Measurements from ENCODE around the gene MBD5.
"Not testable (repeated sequence)": the region's sequence is repeated elsewhere in the genome, so short reads cannot be mapped to it uniquely, and the experiment has no call there.

The MBD5 gene

DNA sequence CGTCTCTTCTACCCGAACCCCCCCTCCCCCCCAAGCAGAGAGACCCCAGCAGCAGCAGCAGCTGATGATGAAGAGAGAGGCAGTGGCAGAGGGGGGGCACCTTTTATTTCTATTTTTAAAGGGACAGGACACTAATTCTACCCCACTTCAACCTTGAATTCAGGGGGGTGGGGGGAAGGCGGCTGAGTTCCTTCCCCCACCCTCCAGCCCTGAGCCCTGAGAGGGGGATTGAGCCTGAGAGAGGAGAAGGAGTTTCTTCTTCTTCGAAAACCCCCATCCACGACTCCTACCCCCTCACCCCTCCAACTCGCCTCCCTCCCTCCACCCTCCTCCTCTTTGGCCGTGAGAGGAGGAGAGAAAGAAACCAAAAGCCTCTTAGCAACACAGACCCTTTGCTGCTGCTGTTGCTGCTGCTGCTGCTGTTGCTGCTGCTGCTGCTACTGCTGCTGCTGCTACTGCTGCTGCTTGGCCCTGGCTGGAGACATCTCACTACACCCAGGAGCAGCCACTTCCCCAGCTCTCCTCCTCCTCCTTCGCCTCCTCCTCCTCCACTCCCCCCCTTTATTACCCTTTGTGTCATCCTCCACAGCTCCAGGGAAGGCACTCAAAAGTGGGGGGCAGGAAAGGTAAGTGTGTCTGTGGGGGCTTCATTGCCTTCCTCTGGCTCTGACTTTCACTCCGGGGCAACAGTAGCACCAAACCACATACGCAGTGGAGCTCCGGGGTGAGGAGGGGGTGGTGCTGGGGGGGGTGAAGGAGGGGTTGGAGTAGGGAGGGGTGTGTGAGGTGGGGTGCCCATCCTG, at the start of gene MBD5:
Gene MBD5 (plus strand): TSS at position 33 of the 803 bp plus-strand sequence.
- DNase-seq = peak; percentile 79

DNA sequence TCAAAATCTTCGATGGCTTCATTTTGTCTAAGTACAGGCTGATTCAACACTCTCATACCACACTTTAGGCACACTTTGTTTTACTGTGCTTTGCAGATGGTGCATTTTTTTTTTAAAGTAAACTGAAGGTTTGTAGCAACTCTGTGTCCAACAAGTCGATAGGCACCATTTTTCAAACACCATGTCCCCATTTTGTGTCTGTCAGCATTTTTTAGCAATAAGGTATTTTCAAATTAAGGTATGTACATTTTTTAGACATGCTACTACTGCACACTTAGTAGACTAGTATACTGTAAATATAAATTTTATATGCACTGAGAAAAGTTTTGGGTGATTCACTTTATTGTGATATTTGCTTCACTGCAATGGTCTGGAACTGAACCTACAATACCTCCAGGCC, 44.8 kb upstream of the MBD5 start:
- no peak for DNase-seq

DNA sequence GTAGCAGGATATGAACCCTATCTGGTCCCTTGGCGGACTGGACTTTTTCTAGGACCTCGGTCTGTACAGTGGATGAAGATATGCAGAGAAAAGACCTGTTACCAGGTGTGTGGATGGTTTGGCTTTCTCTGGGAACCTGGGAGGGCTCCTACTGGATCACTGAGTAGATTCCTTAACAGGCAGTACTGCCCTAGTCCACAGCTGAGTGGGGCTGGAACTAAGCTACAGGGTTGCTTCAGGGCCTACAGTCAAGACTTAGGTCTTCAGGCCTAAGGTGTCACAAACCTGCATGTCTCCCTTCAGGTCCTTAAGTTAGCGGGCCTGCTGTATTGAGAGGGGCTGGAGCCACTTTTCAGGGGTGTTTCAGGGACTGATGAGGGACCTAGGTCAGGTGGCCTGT, 43.2 kb upstream of the MBD5 start:
- DNase-seq = no peak

DNA sequence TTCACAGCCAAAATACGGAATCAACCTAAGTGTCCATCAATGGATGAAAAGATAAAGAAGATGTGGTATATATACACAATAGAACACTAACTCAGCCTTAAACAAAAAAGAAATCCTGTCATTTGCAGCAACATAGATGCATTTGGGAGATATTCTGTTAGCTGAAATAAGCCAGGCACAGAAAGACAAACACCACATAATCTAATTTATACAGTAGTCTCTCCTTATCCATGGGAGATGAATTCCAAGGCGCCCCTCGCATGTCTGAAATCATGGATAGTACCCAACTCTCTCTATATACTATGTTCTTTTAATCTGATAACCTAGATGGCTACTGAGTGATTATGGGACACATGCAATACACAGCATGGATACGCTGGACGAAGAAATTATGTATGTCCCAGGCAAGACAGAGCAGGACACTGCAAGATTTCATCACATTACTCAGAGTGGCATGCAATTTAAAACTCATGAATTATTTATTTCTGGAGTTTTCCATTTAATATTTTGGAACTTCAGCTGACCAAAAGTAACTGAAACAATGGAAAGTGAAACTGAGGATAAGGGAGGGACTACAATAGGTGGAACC, 39.9 kb upstream of the MBD5 start:
- DNase-seq = no peak

DNA sequence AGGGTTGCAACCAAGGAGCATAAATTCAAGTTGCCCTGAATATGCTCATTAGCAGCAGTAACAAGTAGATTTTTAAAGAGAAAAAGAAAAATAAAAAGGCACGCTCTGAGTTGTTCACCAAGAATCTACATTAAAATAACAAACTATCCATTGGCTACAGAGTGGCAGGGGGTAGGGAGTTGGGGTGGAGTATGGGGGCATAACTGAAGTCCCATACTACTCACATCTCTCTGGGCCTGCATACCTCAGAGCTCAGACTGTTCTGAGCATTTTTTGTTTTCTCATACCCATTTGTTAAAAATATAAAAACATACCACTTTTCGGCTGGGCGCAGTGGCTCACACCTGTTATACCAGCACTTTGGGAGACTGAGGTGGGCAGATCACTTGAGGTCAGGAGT, 31.8 kb upstream of the MBD5 start:
- no peak for DNase-seq

DNA sequence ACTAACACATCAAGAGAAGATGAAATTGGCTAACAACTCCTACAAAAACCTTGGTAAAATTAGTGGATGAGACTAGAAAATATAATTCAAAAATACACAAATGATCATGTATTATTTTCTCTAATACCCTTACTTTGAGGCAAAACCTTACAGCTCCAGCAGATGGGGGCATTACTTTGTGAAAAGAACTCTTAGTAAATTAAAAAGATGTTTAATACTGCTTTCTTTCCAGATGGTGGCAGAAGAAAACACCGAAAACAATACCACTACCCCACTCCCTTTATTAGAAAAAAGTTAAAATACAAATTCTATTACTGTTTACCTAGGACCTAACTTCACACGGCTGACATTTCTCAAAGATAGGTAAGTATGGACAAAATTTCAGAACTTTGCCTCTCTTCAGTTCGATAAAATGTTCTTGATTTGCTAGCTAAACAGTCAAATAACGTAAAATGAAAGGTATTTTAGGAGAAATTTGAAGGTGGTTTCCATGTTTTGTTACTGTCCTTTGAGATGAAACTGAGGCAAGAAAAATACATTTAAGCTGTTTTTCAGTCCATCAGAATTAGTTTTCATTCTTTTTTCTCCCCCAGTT, 31.0 kb upstream of the MBD5 start:
- no peak for DNase-seq

DNA sequence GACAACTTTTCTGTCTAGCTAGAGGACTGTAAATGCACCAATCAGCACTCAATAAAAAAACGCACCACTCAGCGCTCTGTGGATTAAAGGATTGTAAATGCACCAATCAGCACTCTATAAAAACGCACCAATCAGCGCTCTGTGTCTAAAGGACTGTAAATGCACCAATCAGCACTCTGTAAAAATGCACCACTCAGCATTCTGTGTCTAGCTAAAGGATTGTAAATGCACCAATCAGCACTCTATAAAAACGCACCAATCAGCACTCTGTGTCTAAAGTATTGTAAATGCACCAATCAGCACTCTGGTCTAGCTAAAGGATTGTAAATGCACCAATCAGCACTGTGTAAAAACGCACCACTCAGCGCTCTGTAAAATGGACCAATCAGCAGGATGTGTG, 25.9 kb upstream of the MBD5 start:
- not testable (repeated sequence) for DNase-seq

DNA sequence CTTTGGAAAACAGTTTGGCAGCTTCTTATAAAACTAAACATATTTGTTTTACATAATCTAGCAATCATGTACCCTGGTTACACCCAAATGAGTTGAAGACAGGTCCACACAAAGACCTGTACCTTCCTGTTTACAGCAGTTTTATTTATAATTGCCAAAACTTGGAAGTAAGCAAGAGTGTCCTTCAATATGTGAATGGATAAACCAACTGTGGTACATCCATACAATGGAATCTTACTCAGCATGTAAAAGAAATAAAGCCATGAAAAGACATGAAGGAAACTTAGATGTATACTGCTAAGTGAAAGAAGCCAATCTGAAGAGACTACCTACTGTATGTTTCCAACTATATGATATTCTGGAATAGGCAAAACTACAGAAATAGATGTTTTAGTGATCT, 24.1 kb upstream of the MBD5 start:
- DNase-seq = no peak

DNA sequence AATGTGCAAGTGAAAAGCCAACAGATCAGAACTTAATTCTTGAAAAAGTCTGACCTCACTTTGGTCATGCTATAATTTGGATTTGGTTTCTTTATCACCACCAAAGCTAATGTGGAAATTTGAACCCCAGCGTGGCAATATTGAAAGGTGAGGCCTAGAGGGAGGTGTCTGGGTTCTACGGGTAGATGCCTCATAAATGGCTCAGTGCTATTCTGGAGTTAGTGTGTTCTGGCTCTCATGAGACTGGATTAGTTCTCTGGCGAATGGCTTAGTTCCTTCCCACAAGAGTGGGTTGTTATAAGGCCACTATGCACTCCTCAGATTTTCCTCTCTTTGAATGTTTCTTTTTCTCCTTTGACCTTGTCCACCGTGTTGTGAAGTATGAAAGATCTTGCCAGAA, 22.7 kb upstream of the MBD5 start:
- no peak for DNase-seq

DNA sequence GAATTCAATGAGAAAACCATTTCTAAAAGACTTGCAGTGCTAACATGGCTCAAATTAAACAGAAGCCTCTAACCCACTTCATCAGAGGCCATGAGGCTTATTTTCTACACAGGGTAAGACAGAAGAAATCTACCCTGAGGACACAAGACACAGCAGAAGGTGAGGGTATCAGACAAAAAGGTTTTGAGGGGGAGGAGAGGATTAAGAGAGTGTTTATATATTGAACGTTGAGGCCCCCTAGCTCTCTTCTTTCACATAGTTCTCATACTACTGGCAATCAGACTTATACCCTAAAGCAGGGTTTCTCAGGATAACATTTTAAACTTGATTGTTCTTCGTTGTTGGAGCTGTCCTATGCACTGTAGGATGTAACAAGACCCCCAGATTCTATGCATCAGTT, 21.8 kb upstream of the MBD5 start:
- DNase-seq = no peak

DNA sequence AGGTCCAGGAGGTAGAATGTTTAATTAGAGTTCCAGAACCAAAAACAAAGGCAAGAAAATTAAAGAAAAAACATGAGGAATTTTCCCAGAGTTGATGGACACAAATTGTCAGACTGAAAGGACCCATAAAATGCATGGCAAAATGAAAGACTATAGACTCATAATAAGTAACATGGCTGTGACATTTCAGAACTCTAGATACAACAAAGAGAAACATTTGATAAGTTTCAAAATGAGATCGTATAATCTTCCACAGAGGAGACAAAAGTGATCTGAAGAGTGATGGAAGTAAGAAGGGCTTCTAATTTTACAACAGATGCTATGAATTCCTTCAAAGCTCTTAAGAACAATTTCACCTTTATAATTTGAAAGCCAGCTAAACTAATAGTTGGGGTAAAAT, 20.8 kb upstream of the MBD5 start:
- DNase-seq = no peak

DNA sequence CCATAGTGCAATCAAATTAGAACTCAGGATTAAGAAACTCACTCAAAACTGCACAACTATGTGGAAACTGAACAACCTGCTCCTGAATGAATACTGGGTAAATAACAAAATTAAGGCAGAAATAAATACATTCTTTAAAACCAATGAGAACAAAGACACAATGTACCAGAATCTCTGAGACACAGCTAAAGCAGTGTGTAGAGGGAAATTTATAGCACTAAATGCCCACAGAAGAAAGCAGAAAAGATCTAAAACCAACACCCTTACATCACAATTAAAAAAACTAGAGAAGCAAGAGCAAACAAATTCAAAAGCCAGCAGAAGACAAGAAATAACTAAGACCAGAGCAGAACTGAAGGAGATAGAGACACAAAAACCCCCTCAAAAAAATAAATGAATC, 18.5 kb upstream of the MBD5 start:
- DNase-seq = not testable (repeated sequence)

DNA sequence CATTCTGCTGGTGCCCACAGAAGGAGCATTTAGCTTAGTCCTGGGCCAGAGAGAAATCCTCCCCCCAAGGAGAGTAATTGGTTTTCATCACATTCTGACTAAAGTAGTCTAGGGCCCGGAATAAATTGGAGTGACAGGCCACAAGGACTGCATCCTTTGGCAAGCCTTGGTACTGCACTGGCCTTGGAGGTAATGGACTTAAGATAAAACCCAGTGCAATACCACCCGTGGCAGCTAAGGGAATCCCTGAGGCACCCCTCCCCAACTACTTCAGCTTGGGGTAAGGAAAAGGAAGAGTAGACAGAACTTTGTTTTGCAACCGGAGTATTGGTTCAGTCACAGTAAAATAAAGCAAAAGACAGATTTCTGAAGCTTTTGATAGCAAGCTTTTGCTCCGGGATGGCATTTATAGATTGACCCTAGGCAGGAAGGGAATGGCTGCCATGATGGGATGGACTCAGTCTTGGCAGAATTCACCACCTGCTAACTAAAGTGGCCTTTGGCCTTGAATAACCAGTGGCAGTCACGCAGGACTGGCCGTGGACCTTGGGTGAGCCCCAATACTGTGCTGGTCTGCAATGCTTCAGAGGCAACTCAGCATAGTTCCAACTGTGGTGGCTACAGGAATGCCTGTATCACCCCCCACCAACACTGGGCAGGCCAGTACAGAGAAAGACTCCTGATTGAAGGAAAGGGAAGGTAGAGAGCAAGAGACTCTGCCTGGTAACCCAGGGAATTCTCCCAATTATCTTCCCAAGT, 14.5 kb upstream of the MBD5 start:
- DNase-seq = no peak

DNA sequence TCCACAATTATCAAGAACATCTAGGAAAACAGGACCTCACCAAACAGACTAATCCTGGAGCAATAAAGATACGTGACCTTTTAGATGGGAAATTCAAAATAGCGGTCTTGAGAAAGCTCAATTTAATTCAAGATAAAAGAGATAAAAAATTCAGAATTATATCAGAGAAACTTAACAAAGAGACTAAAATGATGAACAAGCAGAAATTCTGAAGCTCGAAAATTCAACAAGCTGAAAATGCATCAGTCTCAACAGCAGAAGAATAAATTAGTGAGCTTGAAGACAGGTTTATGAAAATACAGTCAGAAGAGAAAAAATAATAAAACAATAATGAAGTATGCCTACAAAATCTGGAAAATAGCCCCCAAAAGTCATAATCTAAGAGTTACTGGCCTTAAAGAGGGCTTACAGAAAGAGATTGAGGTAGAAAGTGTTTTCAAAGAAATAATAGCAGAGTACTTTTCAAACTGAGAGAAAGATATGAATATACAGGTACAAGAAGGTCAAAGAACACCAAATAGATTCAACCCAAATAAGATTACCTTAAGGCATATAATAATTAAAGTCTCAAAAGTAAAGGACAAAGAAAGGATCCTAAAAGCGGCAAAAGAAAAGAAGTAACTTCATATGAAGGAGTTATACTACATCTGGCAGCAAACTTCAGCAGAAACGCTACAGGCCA, 13.5 kb upstream of the MBD5 start:
- no peak for DNase-seq

DNA sequence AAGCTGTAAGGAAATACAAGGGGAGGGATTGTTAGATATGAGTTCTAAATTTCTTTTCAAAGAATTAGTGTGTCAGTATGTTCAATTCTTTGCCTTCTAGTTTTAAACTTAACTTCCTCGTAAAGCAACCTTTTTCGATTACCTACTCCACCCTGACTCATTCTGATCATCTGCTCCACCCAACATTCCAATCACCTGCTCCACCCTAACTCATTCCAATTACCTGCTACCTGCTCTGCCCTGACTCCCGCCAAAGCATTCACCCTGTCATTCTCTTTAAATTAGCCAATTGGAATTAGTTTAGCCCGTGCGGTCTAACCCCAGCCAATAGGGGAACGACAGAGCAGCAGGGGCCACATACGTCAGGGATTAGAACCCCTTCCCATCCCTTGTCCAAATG, 12.5 kb upstream of the MBD5 start:
- not testable (repeated sequence) for DNase-seq

DNA sequence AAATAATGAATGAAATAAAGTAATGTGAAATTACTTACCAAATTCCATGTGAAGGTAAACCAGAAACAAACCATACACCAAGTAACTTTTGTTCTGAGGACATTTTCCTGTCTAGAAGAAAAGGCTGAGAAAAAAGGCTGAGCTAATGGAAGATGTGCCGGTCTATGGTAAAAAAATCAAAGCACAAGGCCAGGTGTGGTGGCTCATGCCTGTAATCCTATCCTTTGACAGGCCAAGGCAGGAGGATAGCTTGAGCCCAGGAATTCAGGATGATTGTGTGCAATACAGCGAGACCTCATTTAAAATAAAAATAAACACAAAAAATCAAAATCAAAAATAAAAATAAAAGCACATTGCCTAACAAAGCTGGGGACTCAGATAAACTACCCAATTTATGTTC, 7.0 kb upstream of the MBD5 start:
- DNase-seq = no peak

DNA sequence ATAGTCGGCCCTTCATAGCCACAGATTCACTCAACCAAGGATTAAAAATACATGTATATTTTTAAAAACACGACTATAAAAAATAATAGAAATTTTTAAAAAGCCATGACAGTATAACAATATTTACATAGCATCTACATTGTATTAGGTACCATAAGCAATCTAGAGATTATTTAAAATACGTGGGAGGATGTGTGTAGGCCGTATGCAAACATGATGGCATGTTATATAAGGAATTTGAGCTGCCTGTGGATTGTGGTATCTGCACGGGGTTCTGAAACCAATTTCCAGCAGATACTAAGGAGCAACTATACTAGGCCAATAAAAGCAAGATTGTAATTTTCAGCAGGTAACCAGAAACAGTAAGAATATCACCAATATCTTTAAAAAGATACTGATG, 6.3 kb upstream of the MBD5 start:
- DNase-seq = no peak

DNA sequence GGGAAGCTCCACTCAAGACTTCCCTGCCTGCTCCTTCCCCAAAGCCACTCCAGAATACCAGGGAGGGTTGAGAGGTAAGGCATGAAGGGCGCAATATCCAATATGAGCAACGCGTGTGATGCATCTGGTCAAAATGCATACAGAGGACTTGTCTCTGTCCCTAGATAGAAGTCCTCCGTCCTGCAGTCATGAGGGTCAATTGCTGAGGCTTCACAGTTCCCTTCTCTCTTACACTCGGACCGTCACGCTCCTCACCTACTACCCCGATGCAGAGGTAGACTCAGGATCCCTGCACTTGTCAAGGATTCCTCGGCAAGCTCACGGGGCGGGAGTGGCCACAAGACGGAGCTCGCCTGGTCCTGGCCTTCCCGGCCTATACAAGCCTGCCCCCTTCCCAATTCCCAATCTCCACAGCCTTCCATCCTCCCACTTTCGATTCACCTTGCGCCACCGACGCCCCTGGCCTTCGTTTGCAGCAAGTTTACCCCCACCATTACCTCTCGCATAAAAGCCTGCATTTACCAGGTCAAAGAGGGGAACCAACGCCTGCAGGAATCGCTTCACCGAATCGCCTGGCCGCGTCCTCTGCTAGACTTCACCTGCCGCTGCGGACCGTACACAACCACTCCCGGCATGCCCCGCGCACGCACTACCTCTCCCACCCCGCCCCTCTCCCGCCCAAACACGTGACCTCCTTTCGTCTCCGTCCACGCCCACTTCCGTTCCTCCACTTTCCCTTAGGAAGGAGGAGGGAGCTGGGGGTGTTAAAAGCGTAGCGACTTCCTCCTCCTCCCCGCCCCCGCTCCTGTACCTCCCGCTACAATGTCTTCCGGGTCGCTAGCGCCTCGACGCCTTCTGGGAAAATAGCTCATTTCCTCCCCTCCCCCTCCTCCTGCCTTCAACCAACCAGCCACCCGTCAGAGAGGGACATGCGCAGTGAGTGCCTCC, 506 bp upstream of the MBD5 start, which contains the start of gene ORC4:
Gene ORC4 (minus strand): TSS at position 627 of the 948 bp plus-strand sequence. CDS start 44,779 bp downstream, outside the sequence.
- peak; percentile 99 for DNase-seq

DNA sequence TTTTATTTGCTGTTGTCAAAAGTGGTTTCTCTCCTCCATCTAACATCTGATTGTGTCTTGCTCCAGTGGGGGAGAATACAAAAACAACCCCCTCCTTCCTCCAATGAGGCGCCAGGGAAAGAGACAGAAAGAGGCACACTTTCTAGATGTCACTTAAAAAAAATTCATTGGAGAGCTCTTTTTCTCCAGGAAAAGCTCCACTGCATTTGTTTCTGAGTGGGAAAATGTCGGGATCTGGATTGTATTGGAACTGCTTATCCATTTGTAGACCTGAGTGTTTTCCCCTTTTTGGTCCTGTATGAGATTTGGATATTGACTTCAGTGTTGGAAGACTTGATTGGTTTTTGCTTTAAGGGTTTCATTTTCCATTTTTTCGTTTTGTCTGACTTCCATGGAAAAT, 995 bp downstream of the MBD5 start:
- DNase-seq = no peak

DNA sequence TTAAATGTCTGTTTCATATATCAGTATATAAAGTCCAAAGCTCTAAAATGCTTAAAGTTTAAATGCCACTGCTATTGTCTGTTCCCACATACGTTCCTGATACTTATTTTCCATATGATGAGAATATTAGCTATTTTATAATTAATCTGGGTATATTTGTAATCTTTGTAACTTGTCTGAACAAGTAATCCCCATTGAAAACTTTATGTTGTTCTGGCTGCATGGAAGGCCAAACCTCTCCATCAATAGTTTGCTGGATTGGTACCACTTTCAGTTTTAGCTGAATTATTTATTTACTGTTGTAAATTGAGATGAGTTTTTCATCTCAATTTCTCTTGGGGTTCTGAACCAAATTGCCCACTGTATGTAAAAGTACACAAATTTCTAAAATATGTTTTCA, 1.5 kb downstream of the MBD5 start:
- DNase-seq = no peak

DNA sequence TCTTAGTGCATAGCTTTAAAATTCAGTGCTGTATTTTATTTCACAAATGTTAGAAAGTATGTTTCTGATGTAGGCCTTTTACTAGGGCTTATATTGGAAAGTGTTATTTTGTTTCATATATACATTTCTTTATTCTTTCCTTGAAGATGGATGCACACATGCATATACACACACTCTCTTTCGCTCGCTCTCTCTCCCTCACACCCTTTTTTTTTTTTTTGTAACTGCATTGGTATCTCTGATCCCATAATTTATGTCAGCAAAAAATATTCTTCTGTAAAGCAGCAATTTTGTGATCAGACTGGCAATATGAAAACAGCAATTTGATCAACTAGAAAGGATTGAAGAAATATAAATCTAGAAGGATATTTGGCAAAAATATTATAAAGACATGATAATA, 2.0 kb downstream of the MBD5 start:
- no peak for DNase-seq

DNA sequence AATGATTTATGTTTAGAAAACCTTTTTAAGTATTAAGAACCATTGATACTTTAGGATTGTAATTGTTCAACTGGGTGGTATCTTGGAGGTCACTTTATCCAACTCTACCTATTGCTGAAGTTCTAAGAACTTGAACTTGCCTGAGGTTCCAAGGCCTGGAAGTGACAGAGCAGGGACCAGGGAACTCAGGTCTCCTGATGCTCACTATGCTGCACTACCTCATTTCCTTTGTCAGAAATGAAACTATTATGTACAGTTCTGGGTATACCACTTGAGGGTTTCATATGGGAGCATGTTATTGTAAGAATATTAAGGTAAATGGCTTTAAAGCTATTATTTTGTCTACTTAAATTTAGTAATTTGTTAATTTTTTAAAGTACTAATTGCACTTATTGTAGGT, 3.0 kb downstream of the MBD5 start:
- DNase-seq = no peak

Measured in femur (tissue), 1 donor.